ENCODE data around the gene MOCS1.

The MOCS1 gene

DNA sequence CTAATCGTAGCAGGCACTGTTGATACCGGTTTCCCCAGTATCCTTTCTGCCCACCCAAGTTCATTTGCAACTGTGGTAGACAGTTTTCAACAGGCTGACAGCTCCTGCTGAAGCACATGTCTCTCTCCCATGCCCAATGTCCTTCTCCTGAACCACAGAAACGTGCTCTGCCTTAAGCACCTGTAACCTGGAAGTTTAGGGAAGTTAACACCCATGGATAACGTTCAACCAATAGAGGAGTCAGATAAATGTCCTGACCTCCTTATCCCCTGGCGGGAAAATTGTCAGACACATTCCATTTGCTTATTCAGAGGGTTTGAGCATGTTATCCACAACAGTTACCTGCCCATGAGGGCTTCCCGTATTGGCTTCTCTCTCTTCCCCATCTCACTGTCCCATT, 29.8 kb upstream of the MOCS1 start:
- Mint-ChIP-seq H3K4me1 (no peaks in the 10 kb centered on the region), H3K36me3 (ENCODE audit: low read depth) (no peaks in the 10 kb centered on the region)
- TF ChIP-seq, protein P1, sequence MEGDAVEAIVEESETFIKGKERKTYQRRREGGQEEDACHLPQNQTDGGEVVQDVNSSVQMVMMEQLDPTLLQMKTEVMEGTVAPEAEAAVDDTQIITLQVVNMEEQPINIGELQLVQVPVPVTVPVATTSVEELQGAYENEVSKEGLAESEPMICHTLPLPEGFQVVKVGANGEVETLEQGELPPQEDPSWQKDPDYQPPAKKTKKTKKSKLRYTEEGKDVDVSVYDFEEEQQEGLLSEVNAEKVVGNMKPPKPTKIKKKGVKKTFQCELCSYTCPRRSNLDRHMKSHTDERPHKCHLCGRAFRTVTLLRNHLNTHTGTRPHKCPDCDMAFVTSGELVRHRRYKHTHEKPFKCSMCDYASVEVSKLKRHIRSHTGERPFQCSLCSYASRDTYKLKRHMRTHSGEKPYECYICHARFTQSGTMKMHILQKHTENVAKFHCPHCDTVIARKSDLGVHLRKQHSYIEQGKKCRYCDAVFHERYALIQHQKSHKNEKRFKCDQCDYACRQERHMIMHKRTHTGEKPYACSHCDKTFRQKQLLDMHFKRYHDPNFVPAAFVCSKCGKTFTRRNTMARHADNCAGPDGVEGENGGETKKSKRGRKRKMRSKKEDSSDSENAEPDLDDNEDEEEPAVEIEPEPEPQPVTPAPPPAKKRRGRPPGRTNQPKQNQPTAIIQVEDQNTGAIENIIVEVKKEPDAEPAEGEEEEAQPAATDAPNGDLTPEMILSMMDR (IDR thresholded peaks at IDR 0.05), result no peak

DNA sequence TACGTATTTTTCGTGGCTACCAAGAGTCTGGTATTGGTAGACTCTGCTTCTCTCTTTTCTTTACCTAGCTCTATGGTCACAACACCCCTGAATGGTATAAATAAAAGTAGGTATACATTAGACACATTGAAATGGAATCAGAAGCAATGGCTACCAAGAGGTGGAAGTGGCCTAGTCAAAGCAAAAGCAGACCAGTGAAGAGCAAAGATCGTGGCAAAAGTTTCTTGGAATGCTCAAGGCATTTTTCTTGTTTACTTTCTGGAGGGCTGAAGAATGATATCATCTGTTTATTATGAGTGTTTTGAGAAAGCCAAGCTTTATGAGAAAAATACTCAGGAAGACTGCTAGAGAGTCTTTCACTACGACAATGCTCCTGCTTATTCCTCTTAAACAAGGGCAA, 28.6 kb upstream of the MOCS1 start:
- Mint-ChIP-seq H3K9me3 (no peaks in the 10 kb centered on the region), H3K4me1 (no peaks in the 10 kb centered on the region)
- TF ChIP-seq, protein P1 (IDR thresholded peaks at IDR 0.05), result no peak

More for the DNA sequence above, 29.8 kb upstream of the MOCS1 start:
- Mint-ChIP-seq H3K4me3 (no peak overlapping the region), H3K27ac (no peak overlapping the region), H3K27me3 (ENCODE audit: low read depth, poor library complexity) (no peaks in the 10 kb centered on the region), H3K9me3 (no peaks in the 10 kb centered on the region)
- DNase-seq, result no peak

DNA sequence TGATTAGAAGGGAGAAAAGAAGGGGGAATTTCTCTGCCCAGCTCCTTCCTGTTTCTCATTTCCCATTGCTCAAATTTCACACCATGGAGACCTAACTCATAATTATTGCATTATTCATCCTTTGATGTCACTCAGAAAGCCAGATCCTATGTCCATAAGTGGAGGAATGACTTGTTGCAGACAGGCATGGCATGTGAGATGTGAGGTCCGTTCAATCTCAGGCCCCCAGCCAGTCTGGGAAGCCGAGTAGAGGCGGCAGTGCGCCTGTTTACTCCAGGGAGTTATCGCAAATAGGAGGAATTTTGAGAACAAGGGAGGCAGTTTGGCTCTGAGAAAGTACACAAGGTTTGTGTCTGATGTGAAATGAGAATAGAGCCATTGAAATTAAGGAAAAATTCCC, 26.9 kb upstream of the MOCS1 start:
- Mint-ChIP-seq H3K9me3 (no peaks in the 10 kb centered on the region), H3K27me3 (ENCODE audit: low read depth, poor library complexity) (no peaks in the 10 kb centered on the region), H3K4me3 (no peak overlapping the region), H3K4me1 (no peaks in the 10 kb centered on the region), H3K36me3 (ENCODE audit: low read depth) (no peaks in the 10 kb centered on the region), H3K27ac (no peak overlapping the region)
- DNase-seq, result no peak
- TF ChIP-seq, protein P1 (IDR thresholded peaks at IDR 0.05), result no peak

More for the DNA sequence above, 28.6 kb upstream of the MOCS1 start:
- H3K4me3 Mint-ChIP-seq, result no peak overlapping the region
- DNase-seq, result no peak
- H3K36me3 Mint-ChIP-seq (ENCODE audit: low read depth), result no peaks in the 10 kb centered on the region
- no peak overlapping the region for H3K27ac Mint-ChIP-seq
- H3K27me3 Mint-ChIP-seq (ENCODE audit: low read depth, poor library complexity), result no peaks in the 10 kb centered on the region

DNA sequence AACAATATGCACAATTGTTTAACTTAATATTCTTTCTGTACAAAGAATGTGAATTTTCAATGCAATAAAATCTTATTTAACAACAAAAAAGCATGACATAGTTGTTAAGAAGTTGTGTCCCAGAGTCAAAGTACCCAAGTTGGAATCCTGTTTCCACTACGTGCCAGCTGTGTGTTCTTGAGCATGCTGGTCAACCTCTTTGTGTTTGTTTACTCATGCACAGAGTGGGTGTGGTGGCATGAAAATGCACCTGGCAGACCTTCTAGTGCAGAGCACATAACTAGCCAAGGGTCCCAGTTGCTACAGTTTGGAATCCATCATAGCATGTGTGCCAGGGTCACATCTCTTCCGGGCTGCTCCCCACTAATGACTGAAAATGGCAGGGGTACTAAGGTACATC, 24.7 kb upstream of the MOCS1 start:
- no peaks in the 10 kb centered on the region for H3K4me1 Mint-ChIP-seq
- H3K9me3 Mint-ChIP-seq, result peaks cover 7% of the 10 kb centered on the region
- H3K4me3 Mint-ChIP-seq, result no peak overlapping the region
- H3K27ac Mint-ChIP-seq, result no peak overlapping the region
- TF ChIP-seq, protein P1 (IDR thresholded peaks at IDR 0.05), result no peak
- H3K36me3 Mint-ChIP-seq (ENCODE audit: low read depth), result no peaks in the 10 kb centered on the region
- H3K27me3 Mint-ChIP-seq (ENCODE audit: low read depth, poor library complexity), result no peaks in the 10 kb centered on the region
- DNase-seq, result no peak

DNA sequence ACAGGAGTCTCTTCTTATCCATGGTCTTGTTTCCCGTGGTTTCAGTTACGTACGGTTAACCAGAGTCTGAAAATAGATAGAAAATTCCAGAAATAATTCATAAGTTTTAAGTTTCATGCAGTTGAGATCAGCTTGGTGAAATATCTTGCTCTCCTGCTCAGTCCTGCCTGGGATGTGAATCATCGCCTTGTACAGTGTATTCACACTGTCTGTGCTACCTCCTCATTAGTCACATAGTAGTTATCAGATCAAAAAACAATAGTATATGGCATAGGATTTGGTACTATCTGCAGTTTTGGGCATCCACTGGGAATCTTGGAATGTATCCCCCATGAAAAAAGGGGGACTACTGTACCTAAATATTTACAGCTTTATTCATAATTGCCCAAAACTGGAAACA, 22.7 kb upstream of the MOCS1 start:
- H3K36me3 Mint-ChIP-seq (ENCODE audit: low read depth), result no peaks in the 10 kb centered on the region
- peaks cover 7% of the 10 kb centered on the region for H3K9me3 Mint-ChIP-seq
- TF ChIP-seq, protein P1 (IDR thresholded peaks at IDR 0.05), result no peak
- DNase-seq, result no peak
- no peaks in the 10 kb centered on the region for H3K27me3 Mint-ChIP-seq (ENCODE audit: low read depth, poor library complexity)
- no peaks in the 10 kb centered on the region for H3K4me1 Mint-ChIP-seq
- H3K4me3 Mint-ChIP-seq, result no peak overlapping the region
- no peak overlapping the region for H3K27ac Mint-ChIP-seq

DNA sequence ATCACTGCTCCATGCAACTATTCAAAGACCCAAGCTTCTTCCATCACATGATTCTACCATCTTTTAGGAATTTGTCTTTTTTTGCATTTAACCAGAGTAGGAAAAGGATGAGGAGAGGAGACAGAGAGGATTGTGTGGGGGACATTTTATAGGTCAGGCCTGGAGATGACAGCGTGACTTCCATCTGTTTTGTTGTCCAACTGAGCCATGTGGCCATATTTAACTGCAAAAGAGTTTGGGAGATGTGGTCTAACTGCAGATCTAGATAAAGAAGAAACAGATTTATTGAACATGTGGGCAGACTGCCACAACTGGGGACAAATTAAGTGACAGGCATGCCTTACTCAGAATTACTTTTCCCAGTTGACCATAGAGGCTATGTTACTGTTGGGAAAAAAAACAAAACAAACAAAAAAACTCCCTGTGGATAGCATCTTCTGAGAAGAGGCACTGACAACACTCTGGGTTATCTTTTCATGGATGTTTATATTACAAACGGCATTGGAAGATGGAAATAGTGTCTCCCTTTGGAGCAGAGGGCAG, 18.9 kb upstream of the MOCS1 start:
- TF ChIP-seq, protein P1 (IDR thresholded peaks at IDR 0.05), result no peak
- peaks cover 4% of the 10 kb centered on the region for H3K4me1 Mint-ChIP-seq
- no peaks in the 10 kb centered on the region for H3K27me3 Mint-ChIP-seq (ENCODE audit: low read depth, poor library complexity)
- DNase-seq, result no peak
- peaks cover 7% of the 10 kb centered on the region for H3K9me3 Mint-ChIP-seq
- H3K36me3 Mint-ChIP-seq (ENCODE audit: low read depth), result no peaks in the 10 kb centered on the region
- no peak overlapping the region for H3K27ac Mint-ChIP-seq
- no peak overlapping the region for H3K4me3 Mint-ChIP-seq

Data from nephron progenitor cell (in vitro differentiated cells).